Subcutaneous abdominal adipose tissue (tissue), 5 donors: ENCODE results near the gene CCT7.

Source experiments
- H3K27ac ChIP-seq: one replicate; pipeline ENCODE4 v1.7.0; 2013; ENCODE audit warnings: low read depth, mild to moderate bottlenecking, inconsistent platforms, low read length, moderate library complexity
- H3K27me3 ChIP-seq, 5 donors: one replicate each; pipeline ENCODE4 v1.7.0; 2013; ENCODE audit warnings: low read length in 5 of 5, inconsistent platforms in 1 of 5; ENCODE audit not compliant: control insufficient read depth in 5 of 5, insufficient read depth in 4 of 5
- H3K36me3 ChIP-seq, 5 donors: one replicate each; pipeline ENCODE4 v1.7.0; 2013; ENCODE audit warnings: low read length in 5 of 5; ENCODE audit not compliant: control insufficient read depth in 5 of 5, insufficient read depth in 5 of 5
- H3K4me1 ChIP-seq, 5 donors: one replicate each; pipeline ENCODE4 v1.7.0; 2013; ENCODE audit warnings: low read length in 5 of 5, mild to moderate bottlenecking in 3 of 5, moderate library complexity in 1 of 5; ENCODE audit not compliant: control insufficient read depth in 5 of 5, insufficient read depth in 5 of 5
- H3K4me3 ChIP-seq, 5 donors: one replicate each; pipeline ENCODE4 v1.7.0; 2013; ENCODE audit warnings: low read length in 5 of 5, low read depth in 1 of 5
- H3K9ac ChIP-seq, 5 donors: one replicate each; pipeline ENCODE4 v1.7.0; 2013; ENCODE audit warnings: low read length in 5 of 5, mild to moderate bottlenecking in 4 of 5, moderate library complexity in 3 of 5
- H3K9me3 ChIP-seq, 5 donors: one replicate each; pipeline ENCODE4 v1.7.0; 2013; ENCODE audit warnings: low read length in 5 of 5; ENCODE audit not compliant: control insufficient read depth in 5 of 5
- donor health status: healthy.
- donor health status: healthy.
- donor health status: healthy.
- donor health status: healthy.
- donor health status: healthy.

CCT7 gene

DNA sequence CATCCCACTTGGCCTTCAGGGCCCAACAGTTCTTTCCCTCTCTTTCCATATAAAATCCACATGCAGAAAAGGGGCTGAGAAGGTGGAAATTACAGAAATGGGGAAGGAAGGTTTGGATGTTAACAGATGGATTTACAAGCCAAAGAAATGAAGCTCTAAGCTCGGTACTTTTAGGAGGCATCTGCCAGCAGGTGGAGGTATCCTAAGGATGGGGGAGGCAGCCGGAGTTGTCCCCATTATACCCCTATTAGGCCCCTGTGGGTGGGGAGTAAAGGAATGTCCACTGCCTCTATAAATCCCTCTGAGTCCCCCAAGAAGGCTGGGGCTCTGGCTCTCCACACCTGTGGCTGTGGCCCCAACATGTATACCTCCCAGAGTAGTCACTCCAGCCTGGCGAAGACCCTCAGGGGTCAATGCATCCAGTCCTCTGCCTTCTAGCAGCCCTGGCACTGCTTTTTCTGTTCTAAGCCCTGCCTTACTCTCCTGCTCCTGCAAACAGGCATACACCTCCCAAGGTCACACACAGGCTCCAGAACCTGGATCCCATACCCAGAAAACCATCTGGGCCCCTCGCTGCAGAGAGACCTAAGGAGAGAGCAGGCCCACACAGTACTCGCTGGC lies 48.9 kb downstream of the CCT7 start:
- Histone ChIP-seq H3K4me3 (peak overlapping the region in 2 of 5 donors; percentile 65 to 72), H3K4me1 (peaks cover 0 to 26% (median 16%) of the 10 kb centered on the region in 5 donors)

DNA sequence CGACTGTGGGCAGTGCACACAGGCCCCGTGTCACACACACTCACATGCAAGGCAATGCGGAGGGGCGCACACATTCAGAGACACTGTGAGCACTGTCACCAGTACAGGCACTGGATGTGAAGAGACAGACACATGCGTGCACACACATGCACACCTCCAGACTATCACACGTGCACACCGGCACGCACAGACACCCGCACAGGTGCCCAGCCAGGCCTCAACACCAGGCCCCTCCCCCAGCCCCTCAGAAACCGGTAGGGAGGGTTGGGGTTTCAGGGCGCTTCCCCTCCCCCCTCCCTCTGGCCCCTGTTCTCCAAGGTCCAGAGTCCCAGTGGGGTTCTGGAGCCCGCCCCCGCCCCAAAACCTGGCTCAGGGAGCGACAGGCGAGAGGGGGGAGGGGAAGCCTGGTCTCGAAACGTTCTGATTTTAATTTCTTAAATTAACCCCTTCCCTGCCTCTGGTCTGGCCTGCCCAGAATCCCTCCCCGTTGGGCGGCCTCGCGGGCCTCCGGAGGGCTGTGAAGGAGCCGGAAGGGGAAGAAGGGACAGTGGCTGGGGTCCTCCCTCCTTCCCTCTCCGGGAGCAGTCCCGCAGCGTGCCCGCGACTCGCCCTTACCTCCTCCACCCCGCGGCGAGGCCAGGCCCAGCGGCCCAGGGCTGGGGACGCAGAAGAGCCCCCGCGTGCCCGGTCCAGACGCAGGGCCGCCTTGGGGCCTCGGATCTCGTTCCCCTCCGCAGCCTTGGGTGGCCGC lies 49.6 kb downstream of the CCT7 start:
- peak overlapping the region in 4 of 5 donors; percentile 4 to 46 (median 35) for H3K9ac ChIP-seq
- peaks cover 0 to 26% (median 16%) of the 10 kb centered on the region in 5 donors for H3K4me1 ChIP-seq
- H3K27me3 ChIP-seq = peaks cover 4 to 25% (median 9%) of the 10 kb centered on the region in 5 donors
- H3K27ac ChIP-seq = no peak overlapping the region
- no peaks in the 10 kb centered on the region for H3K9me3 ChIP-seq
- peak overlapping the region in 4 of 5 donors; percentile 58 to 77 (median 68) for H3K4me3 ChIP-seq
- no peaks in the 10 kb centered on the region for H3K36me3 ChIP-seq

More for the DNA sequence above, 48.9 kb downstream of the CCT7 start:
- Histone ChIP-seq H3K9me3 (no peaks in the 10 kb centered on the region), H3K27ac (no peak overlapping the region), H3K9ac (no peak overlapping the region), H3K27me3 (peaks cover 4 to 24% (median 9%) of the 10 kb centered on the region in 5 donors), H3K36me3 (no peaks in the 10 kb centered on the region)

DNA sequence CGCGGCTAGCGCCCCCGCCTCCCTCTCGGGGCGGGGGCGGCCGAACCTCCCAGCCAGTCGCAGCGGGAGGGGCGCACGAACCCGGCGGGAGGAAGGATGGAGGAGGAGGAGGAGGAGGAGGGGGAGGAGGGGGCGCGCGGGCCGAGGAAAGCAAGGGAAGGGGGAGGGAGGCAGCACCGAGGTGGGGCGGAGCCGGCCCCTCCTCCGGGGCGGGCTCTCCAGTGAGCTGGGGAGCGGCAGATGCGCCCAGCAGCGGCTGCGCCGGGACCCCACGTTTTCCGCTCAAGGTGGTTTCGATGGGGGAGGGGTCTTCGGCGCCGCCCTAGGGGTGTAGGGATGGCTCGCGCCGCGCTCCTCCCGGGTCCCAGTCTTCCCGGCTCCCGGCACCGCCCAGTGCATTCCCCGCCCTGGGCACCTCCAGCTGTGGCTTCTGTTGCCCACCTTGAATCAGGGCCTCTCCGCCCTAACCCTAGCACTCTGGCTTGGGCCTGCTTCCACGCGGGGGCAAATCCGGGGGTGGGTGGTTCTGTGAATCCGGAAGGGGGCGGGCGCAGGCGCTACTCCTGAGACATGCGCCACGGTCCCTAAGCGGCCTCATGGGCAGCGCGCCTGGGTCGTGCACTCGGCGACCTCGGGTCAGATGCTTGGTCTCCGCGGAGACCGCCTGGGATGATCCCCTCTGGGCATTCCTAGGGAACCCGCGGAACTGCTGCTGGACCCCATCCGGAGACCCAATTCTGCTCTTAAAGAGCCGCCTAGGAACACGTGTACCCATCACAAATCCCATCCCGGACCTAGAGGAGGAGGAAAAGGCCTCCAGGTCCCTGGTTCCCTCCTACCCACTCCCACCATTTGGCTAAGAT lies 50.4 kb downstream of the CCT7 start, which contains the start of gene FBXO41:
Gene FBXO41, minus strand, starts transcription at position 183 of the 863 bp plus-strand sequence. CDS start 14,848 bp downstream, outside the sequence.
- H3K4me3 ChIP-seq = peak within 1 kb of the TSS; percentile 58 to 77 (median 65)
- no peaks in the 10 kb centered on the region for H3K36me3 ChIP-seq
- H3K27ac ChIP-seq = no peak within 1 kb of the TSS
- peak within 1 kb of the TSS in 4 of 5 donors; percentile 4 to 46 (median 42) for H3K9ac ChIP-seq
- no peaks in the 10 kb centered on the region for H3K9me3 ChIP-seq
- peaks cover 4 to 28% (median 11%) of the 10 kb centered on the region in 5 donors for H3K27me3 ChIP-seq
- H3K4me1 ChIP-seq = peaks cover 0 to 26% (median 16%) of the 10 kb centered on the region in 5 donors

- H3K27me3 ChIP-seq = peaks cover 4 to 32% (median 17%) of the 10 kb centered on the region in 5 donors
- H3K27ac ChIP-seq = no peak overlapping the region
- peak overlapping the region in 1 of 5 donors; percentile 9 for H3K9ac ChIP-seq
Observed at GRCh38 chr2:73285159-73285739, 51.1 kb downstream of the CCT7 start.

DNA sequence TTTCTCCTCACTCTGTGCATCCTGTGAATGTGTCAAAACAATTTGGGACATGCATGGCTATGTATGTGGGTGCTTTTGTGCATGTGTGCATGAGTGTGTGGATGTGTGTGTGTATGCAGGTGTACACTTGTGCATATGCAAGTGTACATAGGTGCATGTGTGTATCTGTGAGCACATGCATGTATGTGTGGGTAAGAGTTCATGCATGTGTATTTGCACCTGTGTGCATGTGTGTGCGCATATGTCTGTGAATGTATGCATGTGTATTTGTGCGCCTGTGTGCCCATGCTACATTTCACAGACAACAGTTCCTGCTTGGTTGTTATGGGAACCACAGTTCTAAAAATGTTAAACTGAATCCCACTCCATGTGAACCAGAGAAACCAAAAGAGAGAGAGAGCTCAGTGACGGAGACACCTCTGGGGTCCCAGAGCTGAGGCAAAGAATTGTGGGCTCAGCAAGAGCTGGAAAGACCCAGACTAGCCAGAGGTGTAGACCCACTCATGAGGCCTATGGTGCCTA lies 52.1 kb downstream of the CCT7 start:
- H3K9me3 ChIP-seq = no peaks in the 10 kb centered on the region
- H3K9ac ChIP-seq = no peak overlapping the region
- H3K4me1 ChIP-seq = peaks cover 0 to 29% (median 17%) of the 10 kb centered on the region in 5 donors
- H3K27me3 ChIP-seq = peaks cover 5 to 37% (median 25%) of the 10 kb centered on the region in 5 donors
- no peak overlapping the region for H3K27ac ChIP-seq
- no peak overlapping the region for H3K4me3 ChIP-seq
- H3K36me3 ChIP-seq = no peaks in the 10 kb centered on the region

More at GRCh38 chr2:73285159-73285739, 51.1 kb downstream of the CCT7 start:
- peaks cover 0 to 26% (median 16%) of the 10 kb centered on the region in 5 donors for H3K4me1 ChIP-seq
- no peaks in the 10 kb centered on the region for H3K9me3 ChIP-seq
- H3K36me3 ChIP-seq = no peaks in the 10 kb centered on the region
- peak overlapping the region; percentile 58 to 77 (median 65) for H3K4me3 ChIP-seq

GRCh38 chr2:73289304-73289703 lies 55.2 kb downstream of the CCT7 start:
- H3K27me3 ChIP-seq = peaks cover 32 to 59% (median 55%) of the 10 kb centered on the region in 5 donors

DNA sequence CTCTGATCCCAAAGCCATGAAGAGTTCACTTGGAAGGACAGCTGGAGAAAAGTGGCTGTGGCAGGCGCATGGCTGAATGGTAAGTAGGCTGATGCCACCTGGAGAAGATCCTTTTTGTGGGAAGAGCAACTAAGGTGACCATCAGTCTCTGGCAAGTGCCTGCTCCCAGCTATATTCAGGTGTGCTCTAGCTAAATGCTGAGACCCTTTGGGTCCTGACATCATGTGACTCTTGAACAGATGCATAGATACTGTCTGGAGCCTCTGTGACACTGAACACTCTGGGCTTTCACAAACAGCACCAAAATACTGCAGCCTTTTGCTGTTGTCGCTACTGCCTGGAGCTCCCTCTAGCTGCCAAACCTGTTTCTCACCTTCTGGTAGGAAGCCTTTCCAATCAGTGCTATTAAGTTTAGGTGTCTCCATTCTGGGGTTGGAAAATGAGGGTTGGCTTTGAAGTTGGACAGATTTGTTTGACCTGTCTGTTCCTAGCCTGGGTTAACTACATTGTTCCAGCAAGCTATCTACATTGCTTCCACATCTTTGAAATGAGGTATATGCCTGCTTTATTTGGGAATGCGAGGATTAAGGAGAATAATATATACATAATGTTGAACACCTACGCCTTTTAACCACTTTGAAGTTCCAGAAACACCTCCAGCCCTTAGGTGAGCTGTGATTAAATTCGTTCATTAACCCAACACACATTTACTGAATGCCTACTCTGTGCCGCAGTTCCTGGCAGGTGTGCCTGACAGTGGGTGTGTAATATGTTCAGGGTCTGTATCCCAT lies 56.1 kb downstream of the CCT7 start:
- Histone ChIP-seq H3K27me3 (peaks cover 37 to 64% (median 57%) of the 10 kb centered on the region in 5 donors), H3K36me3 (no peaks in the 10 kb centered on the region), H3K27ac (no peak overlapping the region), H3K9ac (no peak overlapping the region), H3K4me3 (no peak overlapping the region), H3K4me1 (peaks cover 0 to 34% (median 16%) of the 10 kb centered on the region in 5 donors), H3K9me3 (peaks cover 0 to 3% (median 0%) of the 10 kb centered on the region in 5 donors)

More at GRCh38 chr2:73289304-73289703, 55.2 kb downstream of the CCT7 start:
- no peak overlapping the region for H3K27ac ChIP-seq
- H3K4me1 ChIP-seq = peaks cover 0 to 43% (median 25%) of the 10 kb centered on the region in 5 donors
- H3K9ac ChIP-seq = no peak overlapping the region
- no peak overlapping the region for H3K4me3 ChIP-seq
- no peaks in the 10 kb centered on the region for H3K36me3 ChIP-seq
- peaks cover 0 to 1% (median 0%) of the 10 kb centered on the region in 5 donors for H3K9me3 ChIP-seq

- no peak overlapping the region for H3K27ac ChIP-seq
- H3K4me1 ChIP-seq = peaks cover 0 to 29% (median 15%) of the 10 kb centered on the region in 5 donors
- peak overlapping the region in 4 of 5 donors; percentile 15 to 51 (median 39) for H3K4me3 ChIP-seq
- H3K36me3 ChIP-seq = no peaks in the 10 kb centered on the region
- peaks cover 0 to 3% (median 0%) of the 10 kb centered on the region in 5 donors for H3K9me3 ChIP-seq
- H3K9ac ChIP-seq = no peak overlapping the region
- peaks cover 40 to 73% (median 61%) of the 10 kb centered on the region in 5 donors for H3K27me3 ChIP-seq
Observed at GRCh38 chr2:73291093-73291460, 57.0 kb downstream of the CCT7 start.
